ENCODE data around the gene DAZAP1.
A peak's percentile ranks its signal among the peaks of the same experiment; 100 is the strongest.
"Not testable (repeated sequence)": the region's sequence is repeated elsewhere in the genome, so short reads cannot be mapped to it uniquely, and the experiment has no call there.

Gene DAZAP1

DNA sequence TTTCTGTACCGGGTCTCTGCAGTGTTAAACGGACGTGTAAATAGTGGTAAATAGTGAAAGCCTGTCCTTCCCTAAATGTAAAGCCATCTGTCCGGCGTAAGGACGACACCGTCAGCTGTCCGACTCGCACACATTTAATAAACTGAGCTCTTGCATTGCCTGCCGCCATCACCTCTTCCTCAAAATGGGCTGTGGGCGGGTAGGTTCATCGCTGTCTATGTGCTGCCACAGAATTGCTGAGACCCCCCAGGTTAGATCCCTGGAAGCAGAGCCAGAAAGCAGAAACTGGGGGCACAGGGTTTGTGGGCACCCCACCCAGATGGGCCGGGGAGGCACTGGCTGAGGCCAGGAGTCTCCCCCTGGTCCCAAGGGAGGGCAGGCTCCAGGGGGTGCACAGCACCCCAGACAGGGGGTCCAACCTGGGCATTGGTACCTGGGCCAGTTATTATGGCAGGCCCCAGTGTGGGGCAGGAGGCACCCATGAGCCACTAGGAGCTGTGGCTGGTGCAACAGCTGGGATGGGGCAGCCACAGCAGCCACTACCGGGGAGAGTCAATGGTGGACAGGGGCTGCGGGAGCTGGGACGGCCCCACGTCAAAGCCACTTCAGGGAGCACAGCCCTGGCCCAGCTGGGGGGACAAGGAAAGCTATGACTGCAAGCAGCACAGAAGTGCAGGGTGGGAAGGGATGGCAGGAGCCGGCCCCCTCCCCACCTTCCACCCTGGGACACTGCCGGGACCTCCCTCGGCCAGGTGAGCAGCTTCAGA is 65.9 kb downstream of the DAZAP1 start:
- no peak for DNase-seq (ENCODE audit: low read depth)

GRCh38 chr19:1474011-1474764 is 66.8 kb downstream of the DAZAP1 start:
- no peak for DNase-seq (ENCODE audit: low read depth)

DNA sequence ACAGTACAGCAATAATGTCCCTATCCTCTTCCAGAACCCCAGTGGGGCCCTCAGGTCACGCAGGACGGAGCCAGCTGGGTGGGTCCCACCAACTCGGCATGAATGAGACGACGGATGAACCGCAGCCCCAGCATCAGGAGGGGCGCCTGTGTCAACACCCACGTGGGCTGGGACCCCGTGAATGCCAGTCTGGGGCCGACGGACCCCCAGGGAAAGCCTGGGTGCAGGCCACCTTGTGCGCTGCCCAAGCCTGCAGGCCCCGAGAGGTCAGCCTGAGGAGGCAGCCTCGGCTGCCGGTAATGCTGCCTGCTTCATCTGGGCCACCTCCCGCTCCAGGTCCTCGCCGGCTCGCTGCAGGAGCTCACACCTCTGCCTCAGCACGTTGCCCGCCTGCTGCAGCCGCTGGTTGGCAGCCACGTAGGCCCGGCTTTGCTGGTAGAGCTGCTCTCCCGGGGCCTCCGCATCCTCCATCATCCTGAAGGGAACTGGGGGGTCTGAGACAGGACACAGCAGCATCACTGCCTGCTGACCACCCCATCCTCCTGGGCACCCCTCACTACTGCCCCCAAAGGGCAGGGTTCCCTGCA is 67.5 kb downstream of the DAZAP1 start:
- no peak for DNase-seq (ENCODE audit: low read depth)

GRCh38 chr19:1475751-1476437 is 68.5 kb downstream of the DAZAP1 start:
- no peak for DNase-seq (ENCODE audit: low read depth)

DNA sequence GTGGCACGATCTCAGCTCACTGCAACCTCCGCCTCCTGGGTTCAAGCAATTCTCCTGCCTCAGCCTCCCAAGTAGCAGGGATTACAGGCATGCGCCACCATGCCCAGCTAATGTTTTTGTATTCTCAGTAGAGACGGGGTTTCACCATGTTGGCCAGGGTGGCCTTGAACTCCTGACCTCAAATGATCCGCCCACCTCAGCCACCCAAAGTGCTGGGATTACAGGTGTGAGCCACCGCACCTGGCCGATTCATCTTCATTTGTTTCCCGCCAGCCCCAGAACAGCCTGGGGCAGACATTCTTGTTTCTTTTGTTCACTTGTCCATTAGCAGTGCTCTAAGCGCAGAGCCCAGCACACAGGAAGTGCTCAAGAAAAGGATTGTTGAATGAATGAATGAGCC is 69.7 kb downstream of the DAZAP1 start:
- DNase-seq (ENCODE audit: low read depth): not testable (repeated sequence)

DNA sequence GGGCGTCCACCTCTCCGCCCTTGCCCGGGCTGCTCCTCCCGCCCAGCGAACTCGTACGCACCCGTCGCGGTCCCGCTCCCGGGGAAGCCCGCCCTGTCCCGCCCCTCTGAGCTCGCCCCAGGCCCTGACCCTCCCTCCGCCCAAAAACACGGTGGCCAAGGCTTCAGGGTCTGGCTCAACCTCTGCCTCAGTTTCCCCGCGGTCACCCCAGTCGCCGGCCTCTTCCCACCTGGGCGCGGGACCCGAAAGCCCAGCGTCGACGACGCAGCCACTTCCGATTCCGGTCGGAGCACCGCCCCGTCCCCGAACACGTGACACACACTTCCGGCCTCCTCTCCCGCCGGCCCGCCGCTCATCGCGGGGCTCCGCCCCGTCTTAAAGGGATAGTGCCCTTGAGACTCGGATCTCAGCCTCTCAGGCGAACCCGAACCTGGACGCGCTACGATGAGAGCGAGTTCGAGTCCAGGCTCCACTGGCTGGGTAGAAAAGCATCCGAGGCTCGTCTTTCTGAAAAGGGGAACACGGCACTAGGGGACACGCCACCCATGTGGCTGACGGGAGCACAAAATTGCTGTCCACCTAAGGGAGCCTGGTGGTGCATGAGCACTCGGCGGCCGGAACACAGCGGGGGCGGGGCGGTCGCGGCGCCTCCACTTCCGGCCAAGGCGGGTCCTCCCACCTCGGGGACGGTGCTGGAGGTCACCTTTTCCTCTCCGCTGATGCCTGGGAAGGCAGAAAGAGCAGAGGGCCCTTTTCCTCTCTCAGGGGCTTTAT is 71.7 kb downstream of the DAZAP1 start, which contains the start of gene C19orf25:
Gene C19orf25, minus strand, starts transcription at position 282 of the 774 bp plus-strand sequence. CDS start 312 bp downstream, outside the sequence.
- DNase-seq (ENCODE audit: low read depth): peak; percentile 91

DNA sequence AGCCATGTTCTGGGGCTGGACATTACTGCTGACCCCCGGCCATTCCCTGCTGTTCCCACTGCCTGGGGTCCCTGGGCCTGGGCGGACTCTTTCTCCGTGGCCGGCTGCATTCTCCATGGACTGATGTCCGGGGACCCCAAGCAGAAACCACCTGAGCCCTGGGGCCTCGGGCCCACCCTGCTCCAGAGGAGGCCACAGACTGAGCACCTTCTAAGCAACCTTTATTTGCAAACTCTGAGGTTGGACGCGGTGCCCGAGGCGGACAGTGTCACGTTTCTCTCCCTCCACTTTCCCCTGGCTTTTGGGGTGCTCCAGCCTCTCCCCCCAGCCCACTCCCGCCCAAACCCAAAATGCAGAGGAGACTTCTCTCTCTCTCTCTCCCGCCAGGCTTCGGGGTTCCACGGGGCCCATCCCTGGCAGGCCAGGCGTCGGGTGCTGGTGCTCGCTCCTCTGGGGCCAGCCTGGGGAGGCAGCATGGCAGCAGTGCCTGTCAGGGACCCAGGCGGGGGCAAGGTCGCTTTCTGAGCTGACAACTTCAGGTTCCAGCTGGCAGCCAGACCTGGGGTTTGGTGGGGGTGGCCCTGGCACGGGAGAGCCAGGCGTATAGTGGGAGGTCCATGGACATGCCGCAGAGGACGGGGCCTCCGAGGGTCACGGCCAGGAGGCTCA is 74.0 kb downstream of the DAZAP1 start:
- no peak for DNase-seq (ENCODE audit: low read depth)

- DNase-seq (ENCODE audit: low read depth): no peak
These were observed 74.5 kb downstream of the DAZAP1 start for GRCh38 chr19:1481893-1482360.

GRCh38 chr19:1482361-1483130 is 75.2 kb downstream of the DAZAP1 start:
- no peak for DNase-seq (ENCODE audit: low read depth)

DNA sequence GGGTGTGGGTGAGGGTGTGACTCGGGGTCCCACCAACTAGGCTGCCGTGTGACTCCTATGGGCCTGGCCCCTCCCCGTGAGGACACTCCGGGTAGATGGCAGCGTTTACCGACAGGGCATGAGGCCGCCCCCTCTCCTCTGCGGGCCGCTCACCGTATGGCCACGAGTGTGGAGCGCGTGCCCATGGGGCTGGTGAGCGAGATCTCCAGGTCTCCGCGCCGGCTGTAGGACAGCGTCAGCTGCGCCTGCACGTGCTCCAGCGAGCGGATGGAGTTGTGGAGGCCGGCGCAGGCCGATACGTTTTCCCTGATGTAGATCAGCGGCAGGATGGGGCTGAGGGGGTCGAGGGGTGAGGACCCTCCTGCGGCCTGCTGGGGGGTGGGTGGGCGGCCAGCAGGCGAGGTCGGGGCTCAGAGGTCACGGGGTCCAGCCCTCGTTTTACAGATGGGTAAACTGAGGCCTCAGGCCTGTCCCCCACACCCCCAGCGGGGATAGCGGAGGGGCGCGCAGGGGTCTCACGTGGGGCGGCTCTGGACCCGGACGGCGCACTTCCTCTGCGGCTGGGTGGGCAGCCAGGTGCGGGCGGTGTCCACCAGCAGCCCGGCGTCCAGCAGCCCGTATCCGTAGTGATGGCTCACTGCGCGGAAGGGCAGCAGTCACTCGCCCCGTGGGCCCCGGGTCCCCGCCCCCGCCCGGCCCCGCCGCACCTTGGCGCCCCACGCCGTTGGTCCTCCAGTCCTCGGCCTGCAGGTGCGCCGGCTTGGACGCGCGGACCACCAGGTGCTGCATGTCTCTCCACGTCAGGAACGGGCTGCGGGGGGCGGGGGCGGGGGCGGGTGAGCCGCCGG is 76.0 kb downstream of the DAZAP1 start:
- no peak for DNase-seq (ENCODE audit: low read depth)

GRCh38 chr19:1483979-1484428 is 76.6 kb downstream of the DAZAP1 start:
- no peak for DNase-seq (ENCODE audit: low read depth)
